Stimulated activated CD8-positive, alpha-beta memory T cell treated with anti-CD3 and anti-CD28 coated beads, Interleukin-15, amount 100 ng/mL, for 1 hour (primary cell): ENCODE results near the gene AGXT2.

Experiments
- DNase-seq: peaks from one replicate; pipeline ENCODE4 v3.0.0-alpha.2; 2020; ENCODE audit warnings: low read depth

Gene AGXT2

GRCh38 chr5:34967540-34967939 lies 80.2 kb downstream of the AGXT2 start:
- DNase-seq, result no peak

- no peak for DNase-seq
Measured at GRCh38 chr5:34959323-34959722, 88.4 kb downstream of the AGXT2 start.

GRCh38 chr5:34957857-34958690 lies 89.7 kb downstream of the AGXT2 start:
- DNase-seq, result no peak

GRCh38 chr5:34957321-34957720 lies 90.4 kb downstream of the AGXT2 start:
- DNase-seq, result no peak
